H9 (cell line): ENCODE measurements around the gene NF1. TPM values are rescaled to one million over a fixed set of nuclear protein-coding genes. Genes with fewer than 3 reads are reported as not detected.
A peak's percentile ranks its signal among the peaks of the same experiment; 100 is the strongest.

Experiments
- DNase-seq: peaks from one replicate; pipeline ENCODE4 v3.0.0-alpha.2; 2017
- H2AFZ ChIP-seq: one replicate; pipeline ENCODE4 v1.6.1; 2013; ENCODE audit warnings: mild to moderate bottlenecking, low read length, control low read depth, moderate library complexity
- H2AK5ac ChIP-seq: 2 replicates; pipeline ENCODE4 v1.6.1; 2013; ENCODE audit warnings: low read length, control low read depth, mixed read lengths; ENCODE audit not compliant: insufficient read length
- H2BK120ac ChIP-seq: one replicate; pipeline ENCODE4 v1.6.1; 2013; ENCODE audit warnings: low read depth, mild to moderate bottlenecking, low read length, control low read depth, inconsistent platforms; ENCODE audit not compliant: poor library complexity, severe bottlenecking
- H2BK12ac ChIP-seq: 2 replicates; pipeline ENCODE4 v1.6.1; 2013; ENCODE audit warnings: low read length, control low read depth, mixed read lengths, low read depth; ENCODE audit not compliant: insufficient read length
- H2BK15ac ChIP-seq: 2 replicates; pipeline ENCODE4 v1.6.1; 2013; ENCODE audit warnings: low read depth, low read length, control low read depth
- H2BK20ac ChIP-seq: one replicate; pipeline ENCODE4 v1.6.1; 2013; ENCODE audit warnings: low read depth, mild to moderate bottlenecking, low read length, control low read depth, inconsistent platforms; ENCODE audit not compliant: poor library complexity, severe bottlenecking
- H2BK5ac ChIP-seq: 2 replicates; pipeline ENCODE4 v1.6.1; 2013; ENCODE audit warnings: low read length, control low read depth, mixed read lengths; ENCODE audit not compliant: insufficient read length
- H3K14ac ChIP-seq: 2 replicates; pipeline ENCODE4 v1.6.1; 2013; ENCODE audit warnings: low read length, control low read depth; ENCODE audit not compliant: insufficient read depth
- H3K18ac ChIP-seq: 2 replicates; pipeline ENCODE4 v1.6.1; 2013; ENCODE audit warnings: low read depth, mild to moderate bottlenecking, mixed read lengths, low read length, control low read depth; ENCODE audit not compliant: insufficient read length
- H3K23ac ChIP-seq: 2 replicates; pipeline ENCODE4 v1.6.1; 2013; ENCODE audit warnings: low read length, control low read depth, mixed read lengths, low read depth; ENCODE audit not compliant: insufficient read length
- H3K23me2 ChIP-seq: 2 replicates; pipeline ENCODE4 v1.6.1; 2013; ENCODE audit warnings: low read depth, mild to moderate bottlenecking, mixed read lengths, low read length, control low read depth; ENCODE audit not compliant: insufficient read length, poor library complexity, severe bottlenecking
- H3K27ac ChIP-seq: 2 replicates; pipeline ENCODE4 v1.5.1; 2013; ENCODE audit warnings: low read length, control low read depth, mixed read lengths, low read depth; ENCODE audit not compliant: insufficient read length
- H3K27me3 ChIP-seq: 2 replicates; pipeline ENCODE4 v1.6.1; 2013; ENCODE audit warnings: low read length, control low read depth, inconsistent platforms; ENCODE audit not compliant: insufficient read depth
- H3K4ac ChIP-seq: 2 replicates; pipeline ENCODE4 v1.6.1; 2013; ENCODE audit warnings: low read depth, mild to moderate bottlenecking, control low read depth, inconsistent platforms, low read length, moderate library complexity
- H3K4me1 ChIP-seq: 2 replicates; pipeline ENCODE4 v1.6.1; 2013; ENCODE audit warnings: low read length, control low read depth, inconsistent platforms; ENCODE audit not compliant: insufficient read depth
- H3K4me2 ChIP-seq: 2 replicates; pipeline ENCODE4 v1.6.1; 2013; ENCODE audit warnings: low read length, control low read depth, mixed read lengths; ENCODE audit not compliant: insufficient read length, insufficient read depth
- H3K56ac ChIP-seq: 2 replicates; pipeline ENCODE4 v1.6.1; 2013; ENCODE audit warnings: low read depth, mild to moderate bottlenecking, mixed read lengths, low read length, control low read depth; ENCODE audit not compliant: insufficient read length
- H3K79me1 ChIP-seq: 2 replicates; pipeline ENCODE4 v1.6.1; 2013; ENCODE audit warnings: low read depth, mild to moderate bottlenecking, moderate library complexity, low read length, control low read depth, inconsistent platforms; ENCODE audit not compliant: insufficient read depth, poor library complexity, severe bottlenecking
- H3K79me2 ChIP-seq: 2 replicates; pipeline ENCODE4 v1.6.1; 2013; ENCODE audit warnings: low read length, control low read depth, inconsistent platforms; ENCODE audit not compliant: insufficient read depth
- H3K9ac ChIP-seq: 2 replicates; pipeline ENCODE4 v1.6.1; 2013; ENCODE audit warnings: low read length, control low read depth, mixed read lengths; ENCODE audit not compliant: insufficient read length; ENCODE audit errors: extremely low read depth
- H3K9me3 ChIP-seq: one replicate; pipeline ENCODE4 v1.6.1; 2013; ENCODE audit warnings: low read depth, low read length, inconsistent platforms; ENCODE audit not compliant: control insufficient read depth
- H3T11ph ChIP-seq: one replicate; pipeline ENCODE4 v1.6.1; 2013; ENCODE audit warnings: mild to moderate bottlenecking, low read length, control low read depth, inconsistent platforms
- H4K20me1 ChIP-seq: one replicate; pipeline ENCODE4 v1.6.1; 2013; ENCODE audit not compliant: control insufficient read depth, insufficient read length, insufficient read depth
- H4K5ac ChIP-seq: 2 replicates; pipeline ENCODE4 v1.6.1; 2013; ENCODE audit warnings: low read depth, mild to moderate bottlenecking, mixed read lengths, low read length, control low read depth; ENCODE audit not compliant: insufficient read length
- H4K8ac ChIP-seq: replicated peaks from 2 replicates; pipeline ENCODE4 v1.6.1; 2013; ENCODE audit warnings: low read length, control low read depth, mixed read lengths, low read depth; ENCODE audit not compliant: insufficient read length
- H4K91ac ChIP-seq: 2 replicates; pipeline ENCODE4 v1.6.1; 2013; ENCODE audit warnings: low read depth, mild to moderate bottlenecking, moderate library complexity, mixed read lengths, low read length, control low read depth; ENCODE audit not compliant: insufficient read length
- H3K27ac Mint-ChIP-seq, 3 experiments: 2 replicates in 2 of 3; 3 replicates in 1 of 3; pipeline ENCODE4 v1.8.0; 2020 to 2021; ENCODE audit warnings: mixed read lengths in 3 of 3, mild to moderate bottlenecking in 1 of 3, moderate library complexity in 1 of 3
- H3K27me3 Mint-ChIP-seq: 2 replicates; pipeline ENCODE4 v1.8.0; 2021; ENCODE audit warnings: low read depth, mild to moderate bottlenecking, moderate library complexity, mixed read lengths
- H3K36me3 Mint-ChIP-seq, 3 experiments: 2 replicates in 2 of 3; 3 replicates in 1 of 3; pipeline ENCODE4 v1.8.0; 2020 to 2021; ENCODE audit warnings: low read depth in 3 of 3, mixed read lengths in 3 of 3; ENCODE audit not compliant: insufficient read depth in 1 of 3
- H3K4me1 Mint-ChIP-seq, 2 experiments: 2 replicates each; pipeline ENCODE4 v1.8.0; 2020; ENCODE audit warnings: mixed read lengths in 2 of 2
- H3K4me3 Mint-ChIP-seq, 2 experiments: 2 replicates in 1 of 2; 3 replicates in 1 of 2; pipeline ENCODE4 v1.8.0; 2020 to 2021; ENCODE audit warnings: mild to moderate bottlenecking in 2 of 2, mixed read lengths in 2 of 2, moderate library complexity in 1 of 2
- H3K9me3 Mint-ChIP-seq, 2 experiments: 2 replicates in 1 of 2; 3 replicates in 1 of 2; pipeline ENCODE4 v1.8.0; 2020; ENCODE audit warnings: mild to moderate bottlenecking in 2 of 2, mixed read lengths in 2 of 2, moderate library complexity in 1 of 2
- WGBS: extraction: QIAGEN DNeasy Blood & Tissue Kit; methylation state at CpG from one replicate; pipeline ENCODE4 v1.1.7; 2013; ENCODE audit warnings: missing lambda C conversion rate, low lambda C conversion rate, mixed read lengths; ENCODE audit not compliant: insufficient read length; ENCODE audit errors: extremely low coverage; 5-methylcytosine and 5-hydroxymethylcytosine counted together
- total RNA-seq: library from RNA; stranded (reverse); gene quantifications from 2 replicates; pipeline ENCODE4 v1.2.1, GENCODE V29; 2021
- TF ChIP-seq, protein P1 (sequence below): fragments of 200-600 bp; sonication (generic); conservative IDR thresholded peaks from 3 replicates; pipeline ENCODE4 v1.8.0; 2021; ENCODE audit warnings: antibody characterized with exemption, mild to moderate bottlenecking

The NF1 gene
- total RNA-seq, 1 experiment from 2014 or later, result 38.1 TPM

GRCh38 chr17:31400481-31400950 lies 305.7 kb downstream of the NF1 start:
- Histone ChIP-seq H3T11ph (no peak overlapping the region), H3K18ac (no peak overlapping the region), H4K5ac (no peak overlapping the region), H2AK5ac (no peak overlapping the region), H3K27me3 (no peaks in the 10 kb centered on the region), H4K91ac (no peak overlapping the region), H3K4ac (no peak overlapping the region), H3K23ac (no peak overlapping the region), H3K56ac (no peak overlapping the region), H3K4me1 (no peaks in the 10 kb centered on the region), H3K27ac (no peak overlapping the region), H2AFZ (no peak overlapping the region), H2BK12ac (no peak overlapping the region), H2BK5ac (no peak overlapping the region), H3K79me1 (no peaks in the 10 kb centered on the region), H2BK20ac (no peak overlapping the region), H3K79me2 (no peaks in the 10 kb centered on the region), H3K23me2 (no peaks in the 10 kb centered on the region), H3K4me2 (no peak overlapping the region), H2BK15ac (no peak overlapping the region), H3K14ac (peak overlapping the region; percentile 49; the same call in 1 of the 2 replicates), H4K8ac (no peak overlapping the region), H2BK120ac (no peak overlapping the region), H3K9me3 (no peaks in the 10 kb centered on the region), H4K20me1 (peaks cover 3% of the 10 kb centered on the region), H3K9ac (no peak overlapping the region)
- no peak overlapping the region for H3K4me3 Mint-ChIP-seq
- H3K27ac Mint-ChIP-seq, result peak overlapping the region in 1 of 3 experiments; percentile 13; a peak in 1 of 7 replicates
- no peaks in the 10 kb centered on the region for H3K9me3 Mint-ChIP-seq
- peak; percentile 34 for DNase-seq
- TF ChIP-seq, protein P1, sequence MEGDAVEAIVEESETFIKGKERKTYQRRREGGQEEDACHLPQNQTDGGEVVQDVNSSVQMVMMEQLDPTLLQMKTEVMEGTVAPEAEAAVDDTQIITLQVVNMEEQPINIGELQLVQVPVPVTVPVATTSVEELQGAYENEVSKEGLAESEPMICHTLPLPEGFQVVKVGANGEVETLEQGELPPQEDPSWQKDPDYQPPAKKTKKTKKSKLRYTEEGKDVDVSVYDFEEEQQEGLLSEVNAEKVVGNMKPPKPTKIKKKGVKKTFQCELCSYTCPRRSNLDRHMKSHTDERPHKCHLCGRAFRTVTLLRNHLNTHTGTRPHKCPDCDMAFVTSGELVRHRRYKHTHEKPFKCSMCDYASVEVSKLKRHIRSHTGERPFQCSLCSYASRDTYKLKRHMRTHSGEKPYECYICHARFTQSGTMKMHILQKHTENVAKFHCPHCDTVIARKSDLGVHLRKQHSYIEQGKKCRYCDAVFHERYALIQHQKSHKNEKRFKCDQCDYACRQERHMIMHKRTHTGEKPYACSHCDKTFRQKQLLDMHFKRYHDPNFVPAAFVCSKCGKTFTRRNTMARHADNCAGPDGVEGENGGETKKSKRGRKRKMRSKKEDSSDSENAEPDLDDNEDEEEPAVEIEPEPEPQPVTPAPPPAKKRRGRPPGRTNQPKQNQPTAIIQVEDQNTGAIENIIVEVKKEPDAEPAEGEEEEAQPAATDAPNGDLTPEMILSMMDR, result no peak
- peaks cover 2% of the 10 kb centered on the region for H3K27me3 Mint-ChIP-seq
- H3K36me3 Mint-ChIP-seq, result no peaks in the 10 kb centered on the region
- H3K4me1 Mint-ChIP-seq, result peaks cover 13 to 19% of the 10 kb centered on the region in 2 experiments
- no CpG with 5 or more reads among the region's 11 CpGs for WGBS
